Measurements from ENCODE around the gene MINDY4B.

GRCh38 chr3:150897592-150897991, 7.6 kb downstream of the MINDY4B start:
- TF ChIP-seq CTCF (conservative IDR thresholded peaks at IDR 0.05; ENCODE audit: low read depth, low read length) (no peak), BHLHE40 (IDR thresholded peaks at IDR 0.05; ENCODE audit: low read depth, low read length) (no peak), RAD21 (IDR thresholded peaks at IDR 0.05; ENCODE audit: low read length) (no peak), CEBPB (IDR thresholded peaks at IDR 0.05; ENCODE audit: low read depth, low read length) (no peak), MXI1 (IDR thresholded peaks at IDR 0.05; ENCODE audit: borderline replicate concordance, low read depth, low read length) (no peak)
